ENCODE measurements around the gene STRN3.
"Not testable (repeated sequence)": the region's sequence is repeated elsewhere in the genome, so short reads cannot be mapped to it uniquely, and the experiment has no call there.

Gene STRN3

DNA sequence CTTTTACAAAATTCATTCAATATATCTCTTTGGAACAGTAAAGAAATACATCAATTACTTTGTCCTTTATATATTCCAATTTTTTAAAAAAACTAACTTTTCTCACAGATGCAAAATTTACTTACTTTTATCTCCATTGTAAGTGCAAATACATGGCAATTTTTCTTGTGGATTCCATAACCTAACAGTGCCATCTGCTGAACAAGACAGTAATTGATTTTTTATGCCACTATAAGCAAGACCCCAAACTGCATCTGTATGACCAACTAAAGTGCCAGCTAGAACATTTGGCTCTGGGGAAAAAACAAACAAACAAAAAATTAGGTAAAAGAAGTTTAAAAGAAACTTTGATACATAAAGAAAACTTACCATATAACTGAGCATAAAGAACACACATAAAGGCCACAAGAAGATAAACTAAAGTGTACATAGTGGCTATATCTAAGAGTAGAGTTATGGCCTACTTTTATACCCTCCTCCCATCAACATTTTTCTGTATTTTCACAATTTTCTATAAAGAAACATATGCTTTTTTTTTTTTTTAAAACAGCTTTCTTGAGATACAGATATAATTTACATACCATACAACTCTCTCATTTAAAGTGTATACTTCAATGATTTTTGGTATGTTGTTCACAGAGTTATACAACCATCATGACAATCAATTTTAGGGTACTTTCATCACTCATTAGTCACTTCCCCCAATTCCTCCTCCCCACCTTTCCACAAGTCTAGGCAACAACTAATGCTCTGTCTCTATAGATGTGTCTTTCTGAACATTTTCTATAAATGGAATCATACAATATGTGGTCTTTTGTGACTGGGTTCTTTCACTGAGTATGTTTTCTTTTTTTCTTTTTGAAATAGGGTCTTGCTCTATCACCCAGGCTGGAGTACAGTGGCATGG is 119.2 kb downstream of the STRN3 start:
- Histone ChIP-seq H3K9me2 (replicated peaks; ENCODE audit: control insufficient read depth, low read length) (no peaks in the 10 kb centered on the region), H3K79me2 (ENCODE audit: control insufficient read depth, low read length) (no peaks in the 10 kb centered on the region), H3K9me3 (ENCODE audit: control insufficient read depth, insufficient read depth, low read length) (no peaks in the 10 kb centered on the region), H3K36me3 (ENCODE audit: control insufficient read depth, low read length) (peaks cover 68% of the 10 kb centered on the region), H4K20me1 (ENCODE audit: control insufficient read depth, insufficient read depth, low read depth, low read length) (no peaks in the 10 kb centered on the region), H3K27ac (ENCODE audit: low read depth, low read length) (no peak overlapping the region), H3K4me1 (ENCODE audit: control insufficient read depth, low read length) (no peaks in the 10 kb centered on the region), H3K4me2 (ENCODE audit: low read length) (no peak overlapping the region), H3K27me3 (ENCODE audit: control insufficient read depth, low read length) (no peaks in the 10 kb centered on the region), H3K4me3 (ENCODE audit: low read length) (no peak overlapping the region), H3F3A (ENCODE audit: control insufficient read depth, insufficient read depth) (no peaks in the 10 kb centered on the region; the same call in 1 of the 2 replicates)
- TF ChIP-seq, protein P1, sequence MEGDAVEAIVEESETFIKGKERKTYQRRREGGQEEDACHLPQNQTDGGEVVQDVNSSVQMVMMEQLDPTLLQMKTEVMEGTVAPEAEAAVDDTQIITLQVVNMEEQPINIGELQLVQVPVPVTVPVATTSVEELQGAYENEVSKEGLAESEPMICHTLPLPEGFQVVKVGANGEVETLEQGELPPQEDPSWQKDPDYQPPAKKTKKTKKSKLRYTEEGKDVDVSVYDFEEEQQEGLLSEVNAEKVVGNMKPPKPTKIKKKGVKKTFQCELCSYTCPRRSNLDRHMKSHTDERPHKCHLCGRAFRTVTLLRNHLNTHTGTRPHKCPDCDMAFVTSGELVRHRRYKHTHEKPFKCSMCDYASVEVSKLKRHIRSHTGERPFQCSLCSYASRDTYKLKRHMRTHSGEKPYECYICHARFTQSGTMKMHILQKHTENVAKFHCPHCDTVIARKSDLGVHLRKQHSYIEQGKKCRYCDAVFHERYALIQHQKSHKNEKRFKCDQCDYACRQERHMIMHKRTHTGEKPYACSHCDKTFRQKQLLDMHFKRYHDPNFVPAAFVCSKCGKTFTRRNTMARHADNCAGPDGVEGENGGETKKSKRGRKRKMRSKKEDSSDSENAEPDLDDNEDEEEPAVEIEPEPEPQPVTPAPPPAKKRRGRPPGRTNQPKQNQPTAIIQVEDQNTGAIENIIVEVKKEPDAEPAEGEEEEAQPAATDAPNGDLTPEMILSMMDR (IDR thresholded peaks at IDR 0.05; ENCODE audit: low read depth, low read length, poor library complexity, severe bottlenecking) = peak; percentile 47
- TF ChIP-seq EZH2phosphoT487 (IDR thresholded peaks at IDR 0.05; ENCODE audit: borderline replicate concordance, low read length) = no peak

DNA sequence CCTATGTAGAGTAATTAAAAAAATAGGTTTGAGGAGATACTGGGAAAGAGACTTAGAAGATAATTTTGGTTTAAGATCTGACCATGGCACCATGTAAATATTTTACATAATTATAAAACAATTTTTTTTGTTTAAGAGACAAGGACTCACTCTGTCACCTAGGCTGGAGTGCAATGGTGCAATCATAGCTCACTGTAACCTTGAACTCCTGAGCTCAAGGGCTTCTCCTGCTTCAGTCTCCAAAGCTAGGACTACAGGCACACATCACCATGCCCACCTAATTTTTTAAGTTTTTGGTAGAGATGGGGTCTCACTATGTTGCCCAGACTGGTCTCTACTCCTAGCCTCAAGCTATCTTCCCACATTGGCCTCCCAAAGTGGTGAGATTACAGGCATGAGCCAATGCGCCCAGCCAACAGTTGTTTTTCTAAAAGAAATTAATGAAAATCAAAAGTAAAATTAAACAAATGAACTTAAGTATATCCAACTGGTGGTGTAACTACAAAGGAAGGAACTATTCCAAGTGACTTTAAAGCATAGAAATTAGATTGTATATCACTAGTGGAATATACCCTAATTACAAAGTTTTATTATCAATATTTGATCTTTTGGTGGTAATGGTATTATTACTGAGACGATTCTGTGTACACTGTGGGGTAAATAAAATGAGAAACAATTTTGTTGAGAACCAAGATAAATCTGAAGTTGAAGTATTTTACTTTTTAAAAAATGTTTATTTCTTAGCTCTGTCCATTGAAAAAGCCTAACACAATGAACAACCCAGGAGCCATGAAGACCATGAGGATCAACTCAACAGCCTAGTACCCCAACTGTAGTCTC is 122.7 kb downstream of the STRN3 start:
- Histone ChIP-seq H3K36me3 (ENCODE audit: control insufficient read depth, low read length) (peaks cover 51% of the 10 kb centered on the region), H3K9me2 (replicated peaks; ENCODE audit: control insufficient read depth, low read length) (no peaks in the 10 kb centered on the region), H3K4me2 (ENCODE audit: low read length) (no peak overlapping the region)

DNA sequence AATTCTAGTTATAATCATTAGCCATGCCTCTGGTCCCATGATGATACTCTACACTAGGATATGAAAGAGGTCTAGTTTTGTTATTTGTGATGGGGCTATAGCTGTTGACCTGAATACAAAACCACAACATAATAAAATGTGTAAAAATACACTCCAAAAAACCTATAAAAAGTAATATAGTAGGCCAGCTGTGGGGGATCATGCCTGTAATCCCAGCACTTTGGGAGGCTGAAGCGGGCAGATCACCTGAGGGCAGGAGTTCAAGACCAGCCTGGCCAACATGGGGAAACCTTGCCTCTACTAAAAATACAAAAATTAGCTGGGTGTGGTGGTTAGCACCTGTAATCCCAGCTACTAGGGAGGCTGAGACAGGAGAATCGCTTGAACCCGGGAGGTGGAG is 129.1 kb downstream of the STRN3 start:
- H3K36me3 ChIP-seq (ENCODE audit: control insufficient read depth, low read length) = peaks cover 47% of the 10 kb centered on the region
- not testable (repeated sequence) for H3K27me3 ChIP-seq (ENCODE audit: control insufficient read depth, low read length); H4K20me1 ChIP-seq (ENCODE audit: control insufficient read depth, insufficient read depth, low read depth, low read length); H3K4me2 ChIP-seq (ENCODE audit: low read length); H3K79me2 ChIP-seq (ENCODE audit: control insufficient read depth, low read length); H3K4me3 ChIP-seq (ENCODE audit: low read length); H3K27ac ChIP-seq (ENCODE audit: low read depth, low read length); H3K9me2 ChIP-seq (replicated peaks; ENCODE audit: control insufficient read depth, low read length); H3K4me1 ChIP-seq (ENCODE audit: control insufficient read depth, low read length); H3K9me3 ChIP-seq (ENCODE audit: control insufficient read depth, insufficient read depth, low read length)
- peaks cover 19% of the 10 kb centered on the region for H3F3A ChIP-seq (ENCODE audit: control insufficient read depth, insufficient read depth)

More for the DNA sequence above, 122.7 kb downstream of the STRN3 start:
- Histone ChIP-seq H3F3A (ENCODE audit: control insufficient read depth, insufficient read depth) (no peaks in the 10 kb centered on the region; the same call in 1 of the 2 replicates), H3K4me1 (ENCODE audit: control insufficient read depth, low read length) (no peaks in the 10 kb centered on the region), H3K4me3 (ENCODE audit: low read length) (no peak overlapping the region), H3K79me2 (ENCODE audit: control insufficient read depth, low read length) (no peaks in the 10 kb centered on the region), H3K9me3 (ENCODE audit: control insufficient read depth, insufficient read depth, low read length) (no peaks in the 10 kb centered on the region), H3K27me3 (ENCODE audit: control insufficient read depth, low read length) (no peaks in the 10 kb centered on the region), H4K20me1 (ENCODE audit: control insufficient read depth, insufficient read depth, low read depth, low read length) (no peaks in the 10 kb centered on the region), H3K27ac (ENCODE audit: low read depth, low read length) (no peak overlapping the region)
- no peak for TF ChIP-seq EZH2phosphoT487 (IDR thresholded peaks at IDR 0.05; ENCODE audit: borderline replicate concordance, low read length)
- TF ChIP-seq, protein P1 (IDR thresholded peaks at IDR 0.05; ENCODE audit: low read depth, low read length, poor library complexity, severe bottlenecking) = no peak
